ENCODE data around the gene THSD8.
A peak's percentile ranks its signal among the peaks of the same experiment; 100 is the strongest.

THSD8 gene

DNA sequence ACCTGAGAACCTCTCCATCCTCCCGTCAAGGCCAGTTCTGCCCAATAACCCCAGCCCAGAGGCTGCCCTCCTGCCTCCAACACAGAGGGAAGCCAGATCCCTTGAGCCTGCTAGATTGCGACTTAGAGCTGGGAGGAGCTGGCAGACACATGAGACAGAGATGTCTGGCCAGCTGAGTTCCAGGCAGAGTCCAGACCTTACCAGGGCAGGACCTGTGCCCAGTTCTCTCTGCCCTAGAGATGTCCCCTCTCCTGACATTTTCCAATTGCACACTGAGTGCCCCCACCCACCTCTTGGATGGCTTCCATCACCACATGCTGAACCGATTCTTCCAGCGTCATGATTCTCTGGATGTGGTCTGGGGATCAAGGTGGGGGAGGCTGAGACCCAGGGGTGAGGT, 29.5 kb upstream of the THSD8 start:
- Histone ChIP-seq H3K4me1 (ENCODE audit: control extremely low read depth in 1 of 4, control insufficient read depth in 4 of 4, insufficient read depth in 4 of 4, low read length in 3 of 4) (peaks cover 2 to 18% (median 12%) of the 10 kb centered on the region in 4 experiments), H3K27me3 (replicated peaks in 2 of 5; ENCODE audit: control insufficient read depth in 4 of 5, insufficient read depth in 5 of 5, low read length in 4 of 5) (no peaks in the 10 kb centered on the region), H3K9me3 (ENCODE audit: control extremely low read depth in 1 of 5, control insufficient read depth in 4 of 5, insufficient read depth in 2 of 5, low read depth in 1 of 5, low read length in 4 of 5) (no peaks in the 10 kb centered on the region), H3K27ac (ENCODE audit: insufficient read depth in 1 of 2, low read depth in 1 of 2, low read length in 2 of 2, poor library complexity in 1 of 2, severe bottlenecking in 2 of 2) (no peak overlapping the region), H3K4me3 (ENCODE audit: control insufficient read depth in 1 of 7, extremely low read depth in 1 of 7, insufficient read depth in 4 of 7, low read depth in 2 of 7, low read length in 6 of 7) (no peak overlapping the region), H3K36me3 (ENCODE audit: control insufficient read depth in 4 of 4, insufficient read depth in 4 of 4, low read length in 3 of 4) (peaks cover 0 to 4% (median under 1%) of the 10 kb centered on the region in 4 experiments)
- POLR2A ChIA-PET = interaction anchor here (7.4 kb wide), 1 partner anchor 19 kb away, joined by 198 read pairs; the partner anchor contains the start of gene JUNB
- 100% methylated on average over 2 of the region's 4 CpGs for WGBS (ENCODE audit: insufficient coverage)
- no peak for DNase-seq
- CTCF ChIA-PET = interaction anchor here (3.1 to 39.0 kb wide), 5 partner anchors 8 to 75 kb away, joined by 13 to 776 read pairs (median 54); partner anchors contain the start of genes GET3, JUNB, PRDX2 and THSD8

- Histone ChIP-seq H3K4me1 (ENCODE audit: control extremely low read depth in 1 of 4, control insufficient read depth in 4 of 4, insufficient read depth in 4 of 4, low read length in 3 of 4) (peaks cover 3 to 29% (median 24%) of the 10 kb centered on the region in 4 experiments), H3K27ac (ENCODE audit: insufficient read depth in 1 of 2, low read depth in 1 of 2, low read length in 2 of 2, poor library complexity in 1 of 2, severe bottlenecking in 2 of 2) (no peak overlapping the region), H3K27me3 (replicated peaks in 2 of 5; ENCODE audit: control insufficient read depth in 4 of 5, insufficient read depth in 5 of 5, low read length in 4 of 5) (no peaks in the 10 kb centered on the region), H3K36me3 (ENCODE audit: control insufficient read depth in 4 of 4, insufficient read depth in 4 of 4, low read length in 3 of 4) (peaks cover 0 to 2% (median 0%) of the 10 kb centered on the region in 4 experiments), H3K4me3 (ENCODE audit: control insufficient read depth in 1 of 7, extremely low read depth in 1 of 7, insufficient read depth in 4 of 7, low read depth in 2 of 7, low read length in 6 of 7) (no peak overlapping the region), H3K9me3 (ENCODE audit: control extremely low read depth in 1 of 5, control insufficient read depth in 4 of 5, insufficient read depth in 2 of 5, low read depth in 1 of 5, low read length in 4 of 5) (no peaks in the 10 kb centered on the region)
- CTCF ChIA-PET = interaction anchor here (1.0 to 39.0 kb wide), 8 partner anchors 9 to 74 kb away, joined by 3 to 776 read pairs (median 14); partner anchors contain the start of genes GET3, JUNB, PRDX2 and THSD8
- WGBS (ENCODE audit: insufficient coverage) = 96% methylated on average over 2 of the region's 2 CpGs
- POLR2A ChIA-PET = interaction anchor here (7.4 kb wide), 1 partner anchor 18 kb away, joined by 198 read pairs; the partner anchor contains the start of gene JUNB
- peak in 2 of 3 donors; percentile 68 for DNase-seq
Observed at GRCh38 chr19:12773571-12773970, 28.3 kb upstream of the THSD8 start.

DNA sequence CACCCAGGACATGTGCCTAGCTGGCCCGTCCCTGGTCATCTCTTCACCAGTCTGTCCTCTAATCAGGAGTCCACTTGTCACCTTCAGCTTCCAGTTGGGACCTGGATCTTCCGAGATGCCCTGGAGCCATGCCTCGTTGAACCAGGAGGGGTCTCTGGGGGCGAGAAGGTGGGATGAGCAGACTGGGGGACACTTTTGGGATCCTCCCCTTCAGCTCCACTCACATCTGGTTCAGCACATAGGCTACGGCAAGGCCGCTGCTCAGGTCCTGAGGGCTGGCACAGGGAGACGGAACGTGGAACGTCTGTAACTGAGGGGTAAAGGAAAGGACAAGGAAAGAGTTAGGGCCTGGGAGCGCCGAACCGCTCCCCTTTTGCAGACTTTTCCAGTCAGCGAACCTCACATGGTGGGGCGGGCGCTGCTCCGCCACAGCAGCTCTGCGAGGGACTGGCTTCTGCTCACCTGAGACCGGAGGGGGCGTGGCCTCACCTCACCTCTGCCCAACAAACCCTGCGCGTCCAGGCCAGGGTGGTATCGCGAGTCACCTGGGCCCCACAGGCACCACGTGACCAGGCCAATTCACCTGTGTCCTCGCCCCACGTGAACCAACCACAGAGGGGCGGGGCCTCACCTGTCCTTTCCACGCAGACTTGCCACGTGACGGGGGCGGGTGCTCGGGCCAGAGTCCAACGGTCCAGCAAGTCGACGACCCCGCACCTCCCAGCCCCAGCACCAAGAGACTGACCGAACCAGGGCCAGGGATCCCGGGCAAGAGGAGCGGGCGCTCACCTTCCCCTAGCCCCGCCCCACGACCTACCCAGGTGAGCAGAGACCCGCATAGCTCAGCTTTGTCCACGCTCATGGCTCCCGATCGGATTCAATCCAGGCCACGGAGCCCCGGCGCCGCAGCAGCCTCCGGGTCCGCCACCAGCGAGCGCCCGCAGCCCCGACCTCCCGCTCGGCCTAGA, 27.0 kb upstream of the THSD8 start, which contains the start of gene HOOK2:
Gene HOOK2 (minus strand): TSS at position 965 of the 968 bp plus-strand sequence. CDS start 103 bp downstream, at position 862.
- POLR2A ChIA-PET = interaction anchor here (0.6 to 7.4 kb wide), 2 partner anchors 16 to 116 kb away, joined by 3 to 198 read pairs; partner anchors contain the start of genes GCDH and JUNB
- CTCF ChIA-PET = interaction anchor here (1.2 to 39.0 kb wide), 6 partner anchors 10 to 73 kb away, joined by 3 to 776 read pairs (median 34); partner anchors contain the start of genes GET3, JUNB, PRDX2 and THSD8
- Histone ChIP-seq H3K27me3 (replicated peaks in 2 of 5; ENCODE audit: control insufficient read depth in 4 of 5, insufficient read depth in 5 of 5, low read length in 4 of 5) (no peaks in the 10 kb centered on the region), H3K36me3 (ENCODE audit: control insufficient read depth in 4 of 4, insufficient read depth in 4 of 4, low read length in 3 of 4) (peaks cover 0 to 2% (median 0%) of the 10 kb centered on the region in 4 experiments), H3K4me1 (ENCODE audit: control extremely low read depth in 1 of 4, control insufficient read depth in 4 of 4, insufficient read depth in 4 of 4, low read length in 3 of 4) (peaks cover 5 to 37% (median 36%) of the 10 kb centered on the region in 4 experiments), H3K9me3 (ENCODE audit: control extremely low read depth in 1 of 5, control insufficient read depth in 4 of 5, insufficient read depth in 2 of 5, low read depth in 1 of 5, low read length in 4 of 5) (no peaks in the 10 kb centered on the region), H3K4me3 (ENCODE audit: control insufficient read depth in 1 of 7, extremely low read depth in 1 of 7, insufficient read depth in 4 of 7, low read depth in 2 of 7, low read length in 6 of 7) (peak within 1 kb of the TSS; percentile 58 to 90 (median 74)), H3K27ac (ENCODE audit: insufficient read depth in 1 of 2, low read depth in 1 of 2, low read length in 2 of 2, poor library complexity in 1 of 2, severe bottlenecking in 2 of 2) (peak within 1 kb of the TSS in 1 of 2 experiments; percentile 70)
- WGBS (ENCODE audit: insufficient coverage) = 31% methylated on average over 41 of the region's 58 CpGs
- DNase-seq = no peak

- POLR2A ChIA-PET = interaction anchor here (0.6 to 7.4 kb wide), 6 partner anchors 12 to 375 kb away, joined by 3 to 198 read pairs (median 3); partner anchors contain the start of genes JUNB, PRDX2 and THSD8
- H3K4me1 ChIP-seq (ENCODE audit: control extremely low read depth in 1 of 4, control insufficient read depth in 4 of 4, insufficient read depth in 4 of 4, low read length in 3 of 4) = peaks cover 5 to 52% (median 51%) of the 10 kb centered on the region in 4 experiments
Observed at GRCh38 chr19:12777217-12778016, 24.5 kb upstream of the THSD8 start.

GRCh38 chr19:12778017-12778904, 23.6 kb upstream of the THSD8 start:
- 6% methylated on average over 40 of the region's 44 CpGs for WGBS (ENCODE audit: insufficient coverage)
- H3K4me1 ChIP-seq (ENCODE audit: control extremely low read depth in 1 of 4, control insufficient read depth in 4 of 4, insufficient read depth in 4 of 4, low read length in 3 of 4) = peaks cover 5 to 60% (median 58%) of the 10 kb centered on the region in 4 experiments
- POLR2A ChIA-PET = interaction anchor here (0.6 to 7.4 kb wide), 5 partner anchors 13 to 374 kb away, joined by 3 to 198 read pairs (median 3); partner anchors contain the start of genes JUNB, PRDX2 and THSD8
- peak overlapping the region in 1 of 2 experiments; percentile 77 for H3K27ac ChIP-seq (ENCODE audit: insufficient read depth in 1 of 2, low read depth in 1 of 2, low read length in 2 of 2, poor library complexity in 1 of 2, severe bottlenecking in 2 of 2)
- peak in 2 of 3 donors; percentile 55 to 67 for DNase-seq
- no peaks in the 10 kb centered on the region for H3K36me3 ChIP-seq (ENCODE audit: control insufficient read depth in 4 of 4, insufficient read depth in 4 of 4, low read length in 3 of 4)
- H3K27me3 ChIP-seq (replicated peaks in 2 of 5; ENCODE audit: control insufficient read depth in 4 of 5, insufficient read depth in 5 of 5, low read length in 4 of 5) = no peaks in the 10 kb centered on the region
- H3K9me3 ChIP-seq (ENCODE audit: control extremely low read depth in 1 of 5, control insufficient read depth in 4 of 5, insufficient read depth in 2 of 5, low read depth in 1 of 5, low read length in 4 of 5) = no peaks in the 10 kb centered on the region
- CTCF ChIA-PET = interaction anchor here (0.6 to 39.0 kb wide), 6 partner anchors 7 to 545 kb away, joined by 3 to 776 read pairs (median 28); partner anchors contain the start of genes GET3, JUNB, PRDX2 and THSD8
- peak overlapping the region; percentile 27 to 90 (median 74) for H3K4me3 ChIP-seq (ENCODE audit: control insufficient read depth in 1 of 7, extremely low read depth in 1 of 7, insufficient read depth in 4 of 7, low read depth in 2 of 7, low read length in 6 of 7)

More at GRCh38 chr19:12777217-12778016, 24.5 kb upstream of the THSD8 start:
- peak; percentile 71 to 80 (median 79) for DNase-seq
- no peaks in the 10 kb centered on the region for H3K36me3 ChIP-seq (ENCODE audit: control insufficient read depth in 4 of 4, insufficient read depth in 4 of 4, low read length in 3 of 4)
- peak overlapping the region in 1 of 2 experiments; percentile 77 for H3K27ac ChIP-seq (ENCODE audit: insufficient read depth in 1 of 2, low read depth in 1 of 2, low read length in 2 of 2, poor library complexity in 1 of 2, severe bottlenecking in 2 of 2)
- H3K4me3 ChIP-seq (ENCODE audit: control insufficient read depth in 1 of 7, extremely low read depth in 1 of 7, insufficient read depth in 4 of 7, low read depth in 2 of 7, low read length in 6 of 7) = peak overlapping the region; percentile 27 to 90 (median 74)
- no peaks in the 10 kb centered on the region for H3K9me3 ChIP-seq (ENCODE audit: control extremely low read depth in 1 of 5, control insufficient read depth in 4 of 5, insufficient read depth in 2 of 5, low read depth in 1 of 5, low read length in 4 of 5)
- H3K27me3 ChIP-seq (replicated peaks in 2 of 5; ENCODE audit: control insufficient read depth in 4 of 5, insufficient read depth in 5 of 5, low read length in 4 of 5) = no peaks in the 10 kb centered on the region
- 22% methylated on average over 17 of the region's 43 CpGs for WGBS (ENCODE audit: insufficient coverage)
- CTCF ChIA-PET = interaction anchor here (0.8 to 39.0 kb wide), 10 partner anchors 8 to 81 kb away, joined by 3 to 776 read pairs (median 8); partner anchors contain the start of genes FBXW9, GET3, JUNB and PRDX2

Data from common myeloid progenitor, CD34-positive (primary cell).